Measurements from ENCODE around the gene DPP7.
A peak's percentile ranks its signal among the peaks of the same experiment; 100 is the strongest.
"Not testable (repeated sequence)": the region's sequence is repeated elsewhere in the genome, so short reads cannot be mapped to it uniquely, and the experiment has no call there.

DPP7 gene

GRCh38 chr9:137147793-137148160, 33.2 kb upstream of the DPP7 start:
- no peak for DNase-seq

DNA sequence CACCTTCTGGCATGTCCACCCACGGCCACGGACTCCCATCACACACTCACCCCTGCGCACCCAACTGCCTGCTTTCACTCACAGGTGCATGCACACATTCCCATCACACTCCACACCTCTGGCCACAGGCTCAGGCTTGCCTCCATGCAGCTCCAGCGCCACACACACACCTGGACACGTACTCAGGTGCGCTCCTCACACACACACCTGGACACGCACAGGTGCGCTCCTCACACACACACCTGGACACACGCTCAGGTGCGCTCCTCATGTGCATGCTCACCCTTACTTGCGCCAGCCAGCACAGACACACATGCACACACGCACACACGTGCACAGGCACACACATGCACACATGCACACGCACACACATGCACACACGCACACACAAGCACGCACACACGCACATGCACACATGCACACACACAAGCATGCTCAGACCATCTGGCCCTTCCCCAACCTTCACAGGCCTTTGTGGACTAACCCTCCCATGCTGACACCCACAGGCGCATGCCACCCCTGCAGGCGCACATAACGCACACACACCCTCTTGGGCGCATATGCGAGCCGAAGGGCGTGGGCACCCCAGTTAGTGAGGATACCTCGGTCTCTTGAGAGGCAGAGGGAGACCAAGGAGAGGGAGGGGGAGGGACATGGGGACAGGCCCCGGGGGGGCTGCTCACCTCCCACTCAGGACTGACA, 32.7 kb upstream of the DPP7 start:
- DNase-seq, result no peak

GRCh38 chr9:137146527-137146918, 32.0 kb upstream of the DPP7 start:
- no peak for DNase-seq

DNA sequence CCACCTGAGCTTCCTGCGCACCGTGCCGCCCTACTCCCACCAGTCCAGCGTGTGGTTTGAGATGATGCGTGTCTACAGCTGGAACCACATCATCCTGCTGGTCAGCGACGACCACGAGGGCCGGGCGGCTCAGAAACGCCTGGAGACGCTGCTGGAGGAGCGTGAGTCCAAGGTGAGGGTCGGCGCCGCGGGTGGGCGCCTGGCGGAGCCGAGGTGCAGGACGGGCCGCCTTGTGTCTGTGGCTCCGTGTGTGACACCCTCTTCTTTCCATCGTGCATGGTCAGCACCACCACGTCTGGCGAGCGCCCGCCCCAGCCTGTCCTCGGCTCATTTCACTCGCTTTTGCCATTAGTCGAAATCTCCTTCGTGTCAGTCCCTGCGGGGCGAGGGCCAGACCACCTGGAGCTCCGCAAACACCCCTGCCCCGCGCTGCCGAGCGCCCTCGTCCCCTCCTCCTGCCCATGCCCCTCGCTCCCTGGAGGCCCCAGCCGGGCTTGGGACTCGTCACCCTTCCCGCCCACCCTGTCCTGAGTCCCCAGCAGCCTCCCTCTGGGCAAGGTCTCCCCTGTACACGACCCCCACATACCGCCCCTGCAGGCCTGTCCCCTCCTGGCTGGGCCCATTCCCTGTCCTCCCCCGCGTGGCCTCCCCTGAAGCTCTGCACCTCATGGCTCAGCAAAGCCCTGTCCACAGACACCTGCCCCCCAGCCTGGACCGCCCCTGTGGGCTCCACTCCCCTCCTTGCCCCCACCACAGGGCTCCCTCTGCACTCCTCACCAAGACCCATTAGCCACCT, 31.4 kb upstream of the DPP7 start:
- no peak for DNase-seq

DNA sequence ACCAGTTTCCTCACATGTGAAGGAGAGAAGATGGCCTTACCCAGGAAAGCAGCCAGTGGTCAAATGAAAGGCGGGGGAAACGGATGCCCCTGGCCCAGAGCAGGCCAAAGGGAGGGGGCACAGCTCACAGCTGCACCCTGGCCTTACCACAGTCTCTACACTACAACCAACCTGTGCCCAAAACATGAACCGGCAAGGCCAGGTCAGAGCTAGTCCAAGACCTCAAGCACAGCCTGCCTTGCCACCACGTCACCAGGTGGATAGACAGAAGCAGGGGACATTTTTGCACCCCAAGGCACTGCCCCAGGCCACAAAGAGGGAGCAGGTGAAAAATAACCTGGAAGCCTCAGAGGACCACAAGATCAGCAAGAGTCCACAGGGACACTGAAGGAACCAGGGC, 28.9 kb upstream of the DPP7 start:
- no peak for DNase-seq

- DNase-seq, result no peak
Observed at GRCh38 chr9:137141976-137142936, 27.7 kb upstream of the DPP7 start.

- no peak for DNase-seq
Observed at GRCh38 chr9:137141050-137141810, 26.7 kb upstream of the DPP7 start.

DNA sequence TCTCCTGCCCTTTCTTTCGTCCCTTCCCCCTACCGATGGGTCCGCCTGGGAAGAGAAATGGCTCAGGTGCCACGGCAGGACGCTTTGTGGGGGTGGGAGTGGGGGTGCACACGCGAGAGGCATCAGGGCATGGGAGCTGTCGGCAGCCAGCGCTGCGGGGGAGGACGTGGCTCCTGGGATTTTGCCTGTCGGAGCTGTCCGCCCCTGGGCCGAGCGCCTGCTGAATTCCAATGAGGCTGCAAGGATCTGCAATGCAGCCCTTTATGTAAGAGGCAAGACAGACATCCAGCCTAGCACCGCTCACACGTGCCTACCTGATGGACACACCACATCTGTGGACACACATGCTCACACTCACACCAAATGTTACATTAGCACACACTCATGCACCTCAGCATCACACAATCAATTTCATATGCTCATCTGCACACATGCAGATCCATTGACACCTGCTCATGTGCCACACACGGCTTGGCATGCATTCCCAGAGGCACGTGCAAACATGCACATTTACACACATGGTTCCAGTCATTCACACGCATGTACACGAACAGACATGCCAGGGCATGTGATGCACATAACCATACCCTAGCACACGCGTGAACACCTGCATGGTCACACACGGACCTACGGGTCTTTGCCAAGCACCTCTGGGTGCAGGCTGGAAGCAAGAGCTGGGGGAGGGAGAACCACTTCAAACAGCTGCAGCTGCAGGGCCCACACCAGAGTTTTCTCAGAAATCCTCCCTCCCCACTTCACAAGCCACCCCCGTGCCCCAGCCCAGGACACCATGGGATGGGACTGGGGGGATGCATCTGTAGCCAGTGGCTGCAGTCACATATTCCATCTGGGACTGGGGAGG, 25.8 kb upstream of the DPP7 start:
- no peak for DNase-seq

DNA sequence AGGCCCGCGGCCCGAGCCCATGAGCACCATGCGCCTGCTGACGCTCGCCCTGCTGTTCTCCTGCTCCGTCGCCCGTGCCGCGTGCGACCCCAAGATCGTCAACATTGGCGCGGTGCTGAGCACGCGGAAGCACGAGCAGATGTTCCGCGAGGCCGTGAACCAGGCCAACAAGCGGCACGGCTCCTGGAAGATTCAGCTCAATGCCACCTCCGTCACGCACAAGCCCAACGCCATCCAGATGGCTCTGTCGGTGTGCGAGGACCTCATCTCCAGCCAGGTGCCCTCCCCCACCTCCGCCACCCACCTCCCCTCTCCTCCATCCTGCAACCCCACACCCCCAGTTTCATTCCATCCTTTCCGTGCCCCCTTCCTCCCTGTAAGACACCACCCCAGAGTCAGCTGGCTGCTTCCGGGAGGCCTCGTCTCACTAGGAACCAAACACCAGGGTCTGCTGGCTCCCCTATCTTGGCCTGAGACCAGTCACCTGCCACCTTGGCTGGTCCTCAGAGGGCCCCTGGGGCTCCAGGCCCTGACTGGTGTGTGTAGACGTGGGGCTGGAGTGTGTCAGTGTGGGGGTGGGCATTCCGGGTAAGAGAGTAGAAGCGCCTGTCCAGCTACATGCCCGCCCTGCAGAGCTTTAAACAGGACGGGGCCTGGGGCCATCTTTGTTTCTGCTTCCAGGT, 25.1 kb upstream of the DPP7 start:
- no peak for DNase-seq

GRCh38 chr9:137138722-137139467, 24.4 kb upstream of the DPP7 start, which contains the start of gene GRIN1:
GRIN1 (plus strand) TSS chr9:137139154; CDS start chr9:137139487, 333 bp downstream.
- peak; percentile 53 for DNase-seq

GRCh38 chr9:137138058-137138721, 23.7 kb upstream of the DPP7 start:
- DNase-seq, result no peak

- DNase-seq, result no peak
Observed at GRCh38 chr9:137136881-137137607, 22.5 kb upstream of the DPP7 start.

GRCh38 chr9:137136261-137136880, 21.8 kb upstream of the DPP7 start:
- DNase-seq, result no peak

DNA sequence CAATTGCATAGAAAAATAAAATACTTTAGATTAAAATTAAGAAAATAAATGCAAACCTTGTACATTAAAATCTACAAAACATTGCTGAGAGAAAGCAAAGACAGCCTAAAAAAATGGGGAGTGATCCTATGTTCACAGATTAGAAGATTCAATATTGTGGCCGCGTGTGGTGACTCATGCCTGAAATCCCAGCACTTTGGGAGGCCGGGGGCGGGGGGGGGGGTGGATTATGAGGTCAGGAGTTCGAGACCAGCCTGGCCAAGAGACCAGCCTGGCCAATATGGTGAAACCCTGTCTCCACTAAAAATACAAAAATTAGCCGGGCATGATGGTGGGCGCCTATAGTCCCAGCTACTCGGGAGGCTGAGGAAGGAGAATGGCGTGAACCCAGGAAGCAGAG, 20.6 kb upstream of the DPP7 start:
- DNase-seq, result not testable (repeated sequence)

DNA sequence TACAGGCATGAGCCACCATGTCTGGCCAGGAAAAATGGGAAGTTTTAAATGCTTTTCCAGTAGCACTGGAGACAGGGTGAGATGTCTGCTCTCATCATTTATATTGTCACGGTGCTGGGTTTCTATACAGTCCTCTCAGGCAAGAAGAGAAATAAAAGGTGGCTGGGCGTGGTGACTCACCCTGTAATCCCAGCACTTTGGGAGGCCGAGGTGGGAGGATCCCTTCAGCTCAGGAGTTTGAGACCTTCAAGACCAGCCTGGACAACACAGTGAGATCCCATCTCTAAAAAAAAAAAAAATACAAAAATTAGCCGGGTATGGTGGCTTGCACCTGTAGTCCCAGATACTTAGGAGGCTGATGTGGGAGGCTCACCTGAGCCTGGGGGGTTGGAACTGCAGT, 19.7 kb upstream of the DPP7 start:
- DNase-seq, result no peak

DNA sequence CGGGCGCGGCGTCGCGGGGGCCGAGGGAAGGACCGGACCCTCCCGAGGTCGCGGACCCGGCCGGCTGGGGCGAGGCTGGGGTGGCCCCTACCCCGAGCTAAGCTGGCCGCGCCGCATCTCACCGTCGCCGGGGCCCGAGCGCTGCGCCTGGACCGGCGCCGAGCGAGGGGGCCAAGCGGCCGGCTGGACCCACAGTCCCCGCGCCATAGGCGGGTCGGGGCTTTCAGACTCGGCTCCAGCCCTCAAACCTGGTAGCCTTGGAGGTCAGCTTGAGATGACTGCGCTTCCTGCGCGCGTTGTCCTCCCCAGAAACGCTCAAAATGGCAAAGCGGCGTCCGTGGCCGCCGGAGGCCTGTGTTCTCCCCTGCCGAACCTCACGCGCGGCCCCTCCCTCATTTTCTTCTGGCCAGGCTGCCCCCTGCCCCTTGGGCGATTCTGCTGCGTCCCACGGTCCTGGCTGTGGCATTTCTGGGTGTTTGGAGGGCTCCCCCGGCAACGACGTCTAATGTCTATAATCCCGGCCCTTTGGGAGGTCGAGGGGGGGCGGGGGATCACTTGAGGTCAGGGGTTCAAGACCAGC, 15.7 kb upstream of the DPP7 start:
- no peak for DNase-seq

- peak; percentile 93 for DNase-seq
Observed at GRCh38 chr9:137129456-137130175, 15.1 kb upstream of the DPP7 start.

Measured in CD4-positive, alpha-beta T cell treated with Interleukin-17A for 4 hours (primary cell).